ENCODE measurements around the gene GTF2H1. TPM values are rescaled to one million over a fixed set of nuclear protein-coding genes. Genes with fewer than 3 reads are reported as not detected.

Gene GTF2H1
- total RNA-seq, 1 donor from 2014 or later: 30.8 TPM

DNA sequence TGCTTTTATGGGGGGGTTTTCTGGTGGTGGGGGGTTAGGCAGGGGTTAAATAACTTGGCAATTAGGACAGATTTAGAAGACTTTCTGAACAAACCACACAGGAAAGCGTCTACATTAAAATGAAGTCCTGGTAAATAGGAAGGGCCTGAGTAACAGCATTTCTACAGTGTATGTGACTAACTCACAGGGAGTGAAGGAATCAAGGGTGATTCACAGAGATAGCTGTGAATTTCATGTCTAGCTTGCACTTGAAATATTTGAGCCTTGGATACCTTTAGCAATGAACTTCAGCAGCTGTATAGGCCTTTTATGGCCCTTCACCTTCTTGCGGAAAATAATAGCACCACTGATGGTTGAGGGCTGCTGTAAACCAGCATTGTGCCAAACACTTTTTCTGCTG is 45.9 kb downstream of the GTF2H1 start:
- DNase-seq (ENCODE audit: low read depth): no peak
- no peak overlapping the region for H3K4me3 ChIP-seq (ENCODE audit: low read depth, low read length)
- TF ChIP-seq, protein P1, sequence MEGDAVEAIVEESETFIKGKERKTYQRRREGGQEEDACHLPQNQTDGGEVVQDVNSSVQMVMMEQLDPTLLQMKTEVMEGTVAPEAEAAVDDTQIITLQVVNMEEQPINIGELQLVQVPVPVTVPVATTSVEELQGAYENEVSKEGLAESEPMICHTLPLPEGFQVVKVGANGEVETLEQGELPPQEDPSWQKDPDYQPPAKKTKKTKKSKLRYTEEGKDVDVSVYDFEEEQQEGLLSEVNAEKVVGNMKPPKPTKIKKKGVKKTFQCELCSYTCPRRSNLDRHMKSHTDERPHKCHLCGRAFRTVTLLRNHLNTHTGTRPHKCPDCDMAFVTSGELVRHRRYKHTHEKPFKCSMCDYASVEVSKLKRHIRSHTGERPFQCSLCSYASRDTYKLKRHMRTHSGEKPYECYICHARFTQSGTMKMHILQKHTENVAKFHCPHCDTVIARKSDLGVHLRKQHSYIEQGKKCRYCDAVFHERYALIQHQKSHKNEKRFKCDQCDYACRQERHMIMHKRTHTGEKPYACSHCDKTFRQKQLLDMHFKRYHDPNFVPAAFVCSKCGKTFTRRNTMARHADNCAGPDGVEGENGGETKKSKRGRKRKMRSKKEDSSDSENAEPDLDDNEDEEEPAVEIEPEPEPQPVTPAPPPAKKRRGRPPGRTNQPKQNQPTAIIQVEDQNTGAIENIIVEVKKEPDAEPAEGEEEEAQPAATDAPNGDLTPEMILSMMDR (conservative IDR thresholded peaks at IDR 0.05; ENCODE audit: low read depth, low read length): no peak

DNA sequence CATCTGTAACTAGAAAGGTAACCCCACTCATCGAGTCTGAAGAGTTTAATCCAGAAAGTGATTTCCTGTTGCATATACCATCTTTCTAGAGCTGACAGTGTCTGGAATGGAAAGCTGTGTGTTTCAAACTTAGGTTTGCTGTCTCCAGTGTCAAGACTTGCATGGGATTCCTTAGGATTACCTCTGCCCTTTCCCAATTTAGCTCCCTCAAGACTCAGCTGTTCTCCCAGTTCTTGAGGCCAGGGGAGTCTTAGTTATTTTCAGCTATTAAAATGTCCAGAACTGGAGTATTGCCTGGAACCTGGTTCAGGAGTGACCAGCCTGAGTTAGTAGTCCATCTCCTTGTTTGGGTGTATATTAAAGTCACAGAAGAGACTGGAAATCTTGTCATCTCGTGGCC is 47.0 kb downstream of the GTF2H1 start:
- H3K4me3 ChIP-seq (ENCODE audit: low read depth, low read length): no peak overlapping the region
- TF ChIP-seq, protein P1 (conservative IDR thresholded peaks at IDR 0.05; ENCODE audit: low read depth, low read length): no peak
- no peak for DNase-seq (ENCODE audit: low read depth)

DNA sequence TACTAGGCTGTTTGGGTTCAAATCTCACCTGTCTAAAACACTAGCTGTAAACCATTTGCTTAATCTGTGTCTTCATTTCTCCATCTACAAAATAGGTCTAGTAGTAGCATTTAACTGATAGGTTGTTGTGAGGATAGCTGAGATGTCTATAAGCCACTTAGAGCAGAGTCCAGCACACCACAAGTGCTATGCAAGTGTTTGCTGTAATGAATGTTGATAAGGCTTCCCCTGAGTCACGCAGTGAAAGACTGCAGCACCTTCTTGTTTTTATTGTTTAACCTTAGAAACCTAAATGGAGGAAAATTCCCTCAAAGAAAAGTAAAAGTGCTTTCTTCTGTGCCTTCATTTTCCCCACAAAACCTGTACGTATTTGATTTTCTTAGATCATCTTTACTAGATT is 48.9 kb downstream of the GTF2H1 start:
- no peak overlapping the region for H3K4me3 ChIP-seq (ENCODE audit: low read depth, low read length)
- TF ChIP-seq, protein P1 (conservative IDR thresholded peaks at IDR 0.05; ENCODE audit: low read depth, low read length): no peak
- DNase-seq (ENCODE audit: low read depth): no peak

DNA sequence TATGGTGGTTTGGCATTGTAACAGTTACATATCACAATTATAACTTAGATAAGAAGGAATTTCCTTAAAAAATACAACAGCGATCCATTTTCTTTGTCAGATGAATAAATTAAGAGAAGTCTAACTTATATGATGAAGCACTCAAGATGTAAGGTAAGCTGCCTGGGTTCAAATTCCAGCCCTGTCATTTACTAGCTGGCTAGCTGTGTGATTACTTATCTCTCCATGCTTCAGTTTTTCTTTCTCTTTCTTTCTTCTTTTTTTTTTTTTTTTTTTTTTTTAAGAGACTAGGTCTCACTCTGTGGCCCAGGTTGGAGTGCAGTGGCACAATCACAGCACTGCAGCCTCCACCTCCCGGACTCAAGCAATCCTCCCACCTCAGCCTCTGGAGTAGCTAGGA is 49.8 kb downstream of the GTF2H1 start:
- no peak for DNase-seq (ENCODE audit: low read depth)
- H3K4me3 ChIP-seq (ENCODE audit: low read depth, low read length): no peak overlapping the region
- TF ChIP-seq, protein P1 (conservative IDR thresholded peaks at IDR 0.05; ENCODE audit: low read depth, low read length): no peak

DNA sequence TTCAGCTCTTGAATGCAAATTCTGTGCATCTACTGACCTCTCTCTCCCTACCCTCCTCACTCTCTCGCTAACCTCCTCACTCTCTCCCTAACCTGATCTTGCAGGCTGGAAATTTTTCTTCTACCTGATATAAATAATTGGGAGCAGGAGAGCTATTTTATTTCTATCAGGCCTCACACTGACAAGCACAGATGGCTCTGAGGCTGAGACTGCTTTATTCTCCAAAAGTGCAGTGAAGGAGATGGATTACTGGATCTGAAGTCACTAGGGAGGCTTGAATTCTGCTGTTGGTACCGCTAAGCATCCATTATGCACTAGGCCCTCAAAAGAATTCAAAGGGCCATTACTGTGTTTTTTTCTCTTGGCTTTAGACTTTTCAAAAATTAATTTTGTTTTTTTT is 52.6 kb downstream of the GTF2H1 start:
- TF ChIP-seq, protein P1 (conservative IDR thresholded peaks at IDR 0.05; ENCODE audit: low read depth, low read length): no peak
- H3K4me3 ChIP-seq (ENCODE audit: low read depth, low read length): no peak overlapping the region
- no peak for DNase-seq (ENCODE audit: low read depth)

DNA sequence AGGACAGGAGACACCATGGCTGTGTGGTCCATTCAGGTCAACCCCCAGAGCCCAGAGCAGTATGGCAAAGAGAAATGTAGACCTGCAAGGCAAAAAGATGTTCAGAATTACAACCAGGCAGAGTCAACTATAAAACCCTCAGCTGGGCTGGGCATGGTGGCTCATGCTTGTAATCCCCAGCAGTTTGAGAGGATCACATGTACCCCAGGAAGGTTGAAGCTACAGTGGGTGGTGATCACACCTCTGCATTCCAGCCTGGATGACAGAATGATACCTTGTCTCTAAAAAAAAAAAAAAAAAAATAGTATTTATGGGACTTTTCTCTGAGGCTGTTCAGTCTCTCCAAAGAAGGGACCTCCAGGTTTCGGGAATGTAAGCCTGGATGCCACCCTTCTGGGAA is 53.6 kb downstream of the GTF2H1 start:
- no peak overlapping the region for H3K4me3 ChIP-seq (ENCODE audit: low read depth, low read length)
- DNase-seq (ENCODE audit: low read depth): no peak
- TF ChIP-seq, protein P1 (conservative IDR thresholded peaks at IDR 0.05; ENCODE audit: low read depth, low read length): no peak

DNA sequence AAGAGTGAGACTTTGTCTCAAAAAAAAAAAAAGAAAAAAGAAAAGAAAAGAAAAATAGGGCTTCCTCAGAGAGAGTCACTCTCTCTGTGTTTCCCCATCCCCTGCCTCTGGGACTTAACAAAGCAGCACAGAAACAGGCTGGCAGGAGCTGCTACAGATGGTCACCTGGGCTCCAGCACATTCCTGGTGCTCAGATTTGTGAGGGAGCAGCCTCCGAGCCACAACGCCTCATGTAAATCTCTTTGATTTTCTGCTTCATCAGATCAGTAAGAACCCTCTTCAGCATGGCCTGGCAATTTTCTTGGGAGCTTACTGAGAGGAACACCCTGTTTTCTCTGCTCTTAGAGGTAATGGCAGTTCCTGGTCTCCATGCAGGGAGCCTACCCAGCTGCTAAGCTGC is 56.8 kb downstream of the GTF2H1 start:
- no peak for DNase-seq (ENCODE audit: low read depth)
- TF ChIP-seq, protein P1 (conservative IDR thresholded peaks at IDR 0.05; ENCODE audit: low read depth, low read length): no peak

More for the DNA sequence above, 56.8 kb downstream of the GTF2H1 start:
- H3K4me3 ChIP-seq (ENCODE audit: low read depth, low read length): no peak overlapping the region
